C4-2B (cell line): Measurements from ENCODE around the gene F11R.
A peak's percentile ranks its signal among the peaks of the same experiment; 100 is the strongest.

Source experiments
- H3K27ac ChIP-seq: fragments of 450-650 bp; 2 replicates; pipeline ENCODE4 v1.5.1; 2017
- ZFX ChIP-seq: fragments of 450-650 bp; IDR thresholded peaks from 2 replicates; pipeline ENCODE4 v1.6.1; 2017
- TF ChIP-seq, protein P1 (sequence below): fragments of 450-650 bp; conservative IDR thresholded peaks from 2 replicates; pipeline ENCODE4 v1.5.1; 2017; ENCODE audit warnings: mild to moderate bottlenecking

The F11R gene

DNA sequence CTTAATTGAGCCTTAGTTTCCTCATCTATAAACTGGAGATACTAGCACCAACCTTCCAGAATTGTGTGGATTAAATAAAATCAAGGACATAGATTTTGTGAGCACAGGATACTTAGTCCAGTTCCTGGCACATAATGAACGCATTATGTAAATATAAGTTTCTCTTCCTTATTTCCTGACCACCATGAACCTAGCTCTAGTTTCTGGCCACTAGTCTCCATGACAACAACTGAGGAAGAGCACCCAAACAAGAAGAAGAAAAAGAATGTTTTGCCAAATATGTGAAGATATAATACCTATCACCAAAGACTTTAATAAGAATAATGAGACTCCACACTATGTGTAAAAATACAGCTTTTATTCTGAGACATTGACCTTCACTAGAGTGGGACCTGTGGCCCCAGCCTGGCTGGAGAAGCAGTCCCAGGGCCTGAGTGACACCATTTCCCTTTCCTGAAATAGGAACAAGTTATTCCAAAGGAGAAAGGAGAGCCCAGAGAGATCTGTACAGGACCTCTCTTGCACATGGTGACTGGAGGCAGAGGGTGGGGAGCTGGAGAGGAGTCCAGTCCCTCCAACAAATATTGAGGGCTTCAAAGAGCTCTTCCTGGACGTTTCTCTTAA, 25.8 kb upstream of the F11R start:
- no peak for TF ChIP-seq ZFX
- TF ChIP-seq, protein P1, sequence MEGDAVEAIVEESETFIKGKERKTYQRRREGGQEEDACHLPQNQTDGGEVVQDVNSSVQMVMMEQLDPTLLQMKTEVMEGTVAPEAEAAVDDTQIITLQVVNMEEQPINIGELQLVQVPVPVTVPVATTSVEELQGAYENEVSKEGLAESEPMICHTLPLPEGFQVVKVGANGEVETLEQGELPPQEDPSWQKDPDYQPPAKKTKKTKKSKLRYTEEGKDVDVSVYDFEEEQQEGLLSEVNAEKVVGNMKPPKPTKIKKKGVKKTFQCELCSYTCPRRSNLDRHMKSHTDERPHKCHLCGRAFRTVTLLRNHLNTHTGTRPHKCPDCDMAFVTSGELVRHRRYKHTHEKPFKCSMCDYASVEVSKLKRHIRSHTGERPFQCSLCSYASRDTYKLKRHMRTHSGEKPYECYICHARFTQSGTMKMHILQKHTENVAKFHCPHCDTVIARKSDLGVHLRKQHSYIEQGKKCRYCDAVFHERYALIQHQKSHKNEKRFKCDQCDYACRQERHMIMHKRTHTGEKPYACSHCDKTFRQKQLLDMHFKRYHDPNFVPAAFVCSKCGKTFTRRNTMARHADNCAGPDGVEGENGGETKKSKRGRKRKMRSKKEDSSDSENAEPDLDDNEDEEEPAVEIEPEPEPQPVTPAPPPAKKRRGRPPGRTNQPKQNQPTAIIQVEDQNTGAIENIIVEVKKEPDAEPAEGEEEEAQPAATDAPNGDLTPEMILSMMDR: no peak
- peak overlapping the region; percentile 94; the same call in 1 of the 2 replicates for H3K27ac ChIP-seq

- H3K27ac ChIP-seq: peak within 1 kb of the TSS; percentile 94
- TF ChIP-seq, protein P1: no peak
- TF ChIP-seq ZFX: peak; percentile 68
Measured at GRCh38 chr1:161045736-161046604, 25.0 kb upstream of the F11R start, which contains the start of gene USF1. Gene USF1 (minus strand): TSS chr1:161045977. CDS start chr1:161043275, 2,702 bp downstream.

GRCh38 chr1:161044908-161045735, 24.2 kb upstream of the F11R start:
- H3K27ac ChIP-seq: peak overlapping the region; percentile 94
- TF ChIP-seq, protein P1: no peak
- TF ChIP-seq ZFX: peak; percentile 79

DNA sequence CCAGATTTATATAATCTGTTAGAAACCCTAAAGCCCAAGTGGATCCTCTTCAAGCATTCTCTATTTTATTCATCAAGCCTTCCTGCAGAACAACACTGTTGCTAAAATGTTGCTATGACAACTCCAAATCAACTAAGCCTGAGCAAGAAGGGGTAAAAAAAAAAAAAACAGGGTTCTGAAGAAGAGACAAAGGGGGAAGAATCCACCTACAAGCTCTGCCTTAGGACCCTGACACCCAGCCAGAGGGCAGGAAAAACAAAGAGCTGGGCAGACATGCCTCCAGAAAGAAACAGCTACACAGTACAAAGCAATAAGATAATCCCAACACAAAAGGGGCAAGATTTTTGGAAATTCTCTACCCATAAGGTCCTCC, 23.6 kb upstream of the F11R start:
- H3K27ac ChIP-seq: peak overlapping the region; percentile 94

DNA sequence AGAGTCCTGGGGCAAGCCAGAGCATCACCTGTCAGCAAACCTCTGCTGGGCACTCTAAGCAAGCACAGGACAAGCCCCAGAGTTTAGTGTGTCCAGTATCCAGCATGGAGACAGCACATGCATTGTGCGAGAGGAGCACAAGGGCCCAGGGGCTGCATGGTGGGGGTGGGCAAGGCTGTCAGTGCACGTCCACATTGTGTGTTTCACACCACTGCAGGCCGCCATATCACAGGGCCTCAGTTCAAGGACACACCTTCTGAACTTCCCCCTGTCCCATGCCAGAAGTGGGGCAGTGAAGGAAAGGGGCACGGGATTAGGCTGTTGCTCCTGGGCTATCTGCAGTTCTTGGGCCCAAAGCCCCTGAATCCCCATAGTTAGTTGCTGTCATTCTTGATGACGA, 18.6 kb upstream of the F11R start:
- H3K27ac ChIP-seq: peak overlapping the region; percentile 85; the same call in 1 of the 2 replicates
- TF ChIP-seq, protein P1: no peak
- TF ChIP-seq ZFX: no peak

More for the DNA sequence above, 23.6 kb upstream of the F11R start:
- TF ChIP-seq, protein P1: no peak
- TF ChIP-seq ZFX: no peak

DNA sequence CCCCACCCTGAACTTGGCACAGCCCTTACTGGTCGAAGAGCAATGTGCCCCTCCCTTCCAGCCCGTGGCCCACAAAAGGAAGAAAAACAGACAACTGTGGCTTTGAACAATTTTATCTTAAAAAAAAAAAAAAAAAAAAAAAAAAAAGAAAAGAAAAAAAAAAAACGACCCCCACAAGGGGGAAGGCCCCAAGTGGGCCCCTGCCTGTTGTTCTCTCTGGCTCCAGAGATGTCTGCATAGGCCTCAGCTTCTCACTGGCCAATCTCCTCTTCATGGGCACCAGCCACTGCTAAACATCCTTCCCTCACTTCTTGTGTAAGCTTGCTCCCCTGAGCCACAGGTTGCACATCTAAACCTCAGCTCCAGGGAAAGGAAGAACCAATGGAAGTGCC, 18.2 kb upstream of the F11R start:
- H3K27ac ChIP-seq: peak overlapping the region; percentile 85
- TF ChIP-seq, protein P1: no peak
- TF ChIP-seq ZFX: no peak
